CD8-positive, alpha-beta memory T cell (primary cell): ENCODE results near the gene PNLIPRP1. TPM values are rescaled to one million over a fixed set of nuclear protein-coding genes. Genes with fewer than 3 reads are reported as not detected.

Experiments used
- CTCF ChIA-PET: fragments of 350-600 bp; sonication (Branson Sonifier 250); formaldehyde crosslinking; loops from one replicate; lab custom pipeline; 2021; ENCODE audit warnings: antibody characterized with exemption; lab: Charles Lee
- POLR2A ChIA-PET: fragments of 350-600 bp; sonication (Branson Sonifier 250); formaldehyde crosslinking; loops from one replicate; lab custom pipeline; 2021; ENCODE audit warnings: antibody characterized with exemption; lab: Charles Lee
- DNase-seq, 5 donors: peaks; one replicate each; pipeline versions ENCODE4 v3.0.0 to v3.0.0-alpha.2; 2020 to 2022; ENCODE audit warnings: mixed read lengths in 1 of 5
- H3K27ac ChIP-seq: one replicate; pipeline ENCODE4 v1.7.0; 2013; ENCODE audit warnings: low read depth, mild to moderate bottlenecking, low read length, moderate library complexity
- H3K27me3 ChIP-seq: 2 replicates; pipeline ENCODE4 v1.7.0; 2013; ENCODE audit warnings: low read length, mild to moderate bottlenecking; ENCODE audit not compliant: insufficient read depth, poor library complexity, severe bottlenecking
- H3K36me3 ChIP-seq: 2 replicates; pipeline ENCODE4 v1.7.0; 2013; ENCODE audit warnings: mild to moderate bottlenecking, low read length, moderate library complexity; ENCODE audit not compliant: insufficient read depth
- H3K4me1 ChIP-seq: 2 replicates; pipeline ENCODE4 v1.7.0; 2013; ENCODE audit warnings: mild to moderate bottlenecking, low read length, moderate library complexity; ENCODE audit not compliant: insufficient read depth
- H3K4me3 ChIP-seq: 2 replicates; pipeline ENCODE4 v1.7.0; 2013; ENCODE audit warnings: mild to moderate bottlenecking, low read length
- H3K9me3 ChIP-seq: 2 replicates; pipeline ENCODE4 v1.7.0; 2013; ENCODE audit warnings: mild to moderate bottlenecking, low read length
- H3K27ac Mint-ChIP-seq, 8 donors: one replicate each; pipeline ENCODE4 v1.8.0; 2020 to 2021; ENCODE audit warnings: mixed read lengths in 8 of 8, mild to moderate bottlenecking in 6 of 8, inconsistent platforms in 3 of 8, moderate library complexity in 3 of 8
- H3K27me3 Mint-ChIP-seq, 2 donors: one replicate each; pipeline ENCODE4 v1.8.0; 2020 to 2021; ENCODE audit warnings: mixed read lengths in 2 of 2, mild to moderate bottlenecking in 1 of 2, moderate library complexity in 1 of 2
- H3K36me3 Mint-ChIP-seq, 3 donors: one replicate each; pipeline ENCODE4 v1.8.0; 2020 to 2021; ENCODE audit warnings: mixed read lengths in 3 of 3, inconsistent platforms in 1 of 3, mild to moderate bottlenecking in 1 of 3
- H3K4me1 Mint-ChIP-seq, 3 donors: one replicate each; pipeline ENCODE4 v1.8.0; 2020 to 2021; ENCODE audit warnings: mixed read lengths in 3 of 3, inconsistent platforms in 1 of 3, mild to moderate bottlenecking in 1 of 3
- H3K4me3 Mint-ChIP-seq, 7 donors: one replicate each; pipeline ENCODE4 v1.8.0; 2020 to 2021; ENCODE audit warnings: mixed read lengths in 7 of 7, mild to moderate bottlenecking in 6 of 7, moderate library complexity in 4 of 7, inconsistent platforms in 2 of 7
- H3K9me3 Mint-ChIP-seq, 5 donors: one replicate each; pipeline ENCODE4 v1.8.0; 2020 to 2022; ENCODE audit warnings: mixed read lengths in 5 of 5, mild to moderate bottlenecking in 3 of 5, moderate library complexity in 2 of 5, inconsistent platforms in 1 of 5
- polyA plus RNA-seq: library from polyadenylated mRNA; unstranded; fragments of 300-500 nt; fragmentation: Illumina TruSeq; gene quantifications from one replicate; pipeline ENCODE4 v1.2.3, GENCODE V29; 2021
- total RNA-seq, 2 experiments: library from RNA; stranded (reverse); gene quantifications; one replicate each; pipeline ENCODE4 v1.2.3, GENCODE V29; 2021

PNLIPRP1 gene
- total and polyA plus RNA-seq, 3 experiments from 2014 or later, result not detected

- CTCF ChIA-PET, result no interaction called here
- no peak overlapping the region for H3K4me3 Mint-ChIP-seq
- peaks cover 3 to 7% of the 10 kb centered on the region in 2 donors for H3K27me3 Mint-ChIP-seq
These were observed 16.6 kb downstream of the PNLIPRP1 start for GRCh38 chr10:116607336-116607735.

GRCh38 chr10:116608686-116609594 is 18.2 kb downstream of the PNLIPRP1 start:
- Mint-ChIP-seq H3K27me3 (peaks cover 3 to 8% of the 10 kb centered on the region in 2 donors), H3K36me3 (no peaks in the 10 kb centered on the region), H3K4me3 (no peak overlapping the region), H3K4me1 (no peaks in the 10 kb centered on the region), H3K27ac (no peak overlapping the region), H3K9me3 (peaks cover 0 to 5% (median 2%) of the 10 kb centered on the region in 5 donors)
- Histone ChIP-seq H3K9me3 (no peaks in the 10 kb centered on the region), H3K4me1 (no peaks in the 10 kb centered on the region), H3K27me3 (no peaks in the 10 kb centered on the region), H3K27ac (no peak overlapping the region), H3K36me3 (no peaks in the 10 kb centered on the region), H3K4me3 (no peak overlapping the region)
- ChIA-PET POLR2A (no interaction called here), CTCF (no interaction called here)
- no peak for DNase-seq

More at GRCh38 chr10:116607336-116607735, 16.6 kb downstream of the PNLIPRP1 start:
- no peaks in the 10 kb centered on the region for H3K9me3 ChIP-seq
- H3K36me3 Mint-ChIP-seq, result no peaks in the 10 kb centered on the region
- H3K27ac ChIP-seq, result no peak overlapping the region
- H3K27ac Mint-ChIP-seq, result no peak overlapping the region
- no peaks in the 10 kb centered on the region for H3K36me3 ChIP-seq
- H3K4me1 ChIP-seq, result no peaks in the 10 kb centered on the region
- H3K4me3 ChIP-seq, result no peak overlapping the region
- DNase-seq, result no peak
- no peaks in the 10 kb centered on the region for H3K4me1 Mint-ChIP-seq
- POLR2A ChIA-PET, result no interaction called here
- H3K27me3 ChIP-seq, result no peaks in the 10 kb centered on the region
- peaks cover 0 to 5% (median 2%) of the 10 kb centered on the region in 5 donors for H3K9me3 Mint-ChIP-seq

GRCh38 chr10:116610443-116611152 is 19.8 kb downstream of the PNLIPRP1 start:
- no peak overlapping the region for H3K4me3 ChIP-seq
- ChIA-PET POLR2A (no interaction called here), CTCF (no interaction called here)
- no peaks in the 10 kb centered on the region for H3K4me1 Mint-ChIP-seq
- H3K9me3 Mint-ChIP-seq, result peaks cover 0 to 5% (median 2%) of the 10 kb centered on the region in 5 donors
- peaks cover 3 to 8% of the 10 kb centered on the region in 2 donors for H3K27me3 Mint-ChIP-seq
- DNase-seq, result no peak
- H3K27ac Mint-ChIP-seq, result peak overlapping the region in 1 of 8 donors; percentile 69
- H3K27me3 ChIP-seq, result no peaks in the 10 kb centered on the region
- no peaks in the 10 kb centered on the region for H3K36me3 ChIP-seq
- no peaks in the 10 kb centered on the region for H3K4me1 ChIP-seq
- H3K4me3 Mint-ChIP-seq, result no peak overlapping the region
- no peaks in the 10 kb centered on the region for H3K36me3 Mint-ChIP-seq
- no peak overlapping the region for H3K27ac ChIP-seq
- no peaks in the 10 kb centered on the region for H3K9me3 ChIP-seq

- no peak for DNase-seq
- Histone ChIP-seq H3K9me3 (no peaks in the 10 kb centered on the region), H3K36me3 (no peaks in the 10 kb centered on the region), H3K27me3 (no peaks in the 10 kb centered on the region), H3K27ac (no peak overlapping the region), H3K4me3 (no peak overlapping the region), H3K4me1 (no peaks in the 10 kb centered on the region)
- Mint-ChIP-seq H3K4me1 (no peaks in the 10 kb centered on the region), H3K4me3 (no peak overlapping the region), H3K27me3 (peaks cover 3 to 8% of the 10 kb centered on the region in 2 donors), H3K27ac (no peak overlapping the region), H3K36me3 (no peaks in the 10 kb centered on the region), H3K9me3 (peaks cover 0 to 6% (median 2%) of the 10 kb centered on the region in 5 donors)
- POLR2A ChIA-PET, result no interaction called here
- CTCF ChIA-PET, result no interaction called here
These were observed 20.4 kb downstream of the PNLIPRP1 start for GRCh38 chr10:116611153-116611545.

- Histone ChIP-seq H3K27me3 (no peaks in the 10 kb centered on the region), H3K27ac (no peak overlapping the region), H3K4me1 (no peaks in the 10 kb centered on the region), H3K9me3 (no peaks in the 10 kb centered on the region), H3K4me3 (no peak overlapping the region), H3K36me3 (no peaks in the 10 kb centered on the region)
- no peaks in the 10 kb centered on the region for H3K36me3 Mint-ChIP-seq
- peaks cover 0 to 4% (median 2%) of the 10 kb centered on the region in 5 donors for H3K9me3 Mint-ChIP-seq
- H3K27me3 Mint-ChIP-seq, result peaks cover 3 to 7% of the 10 kb centered on the region in 2 donors
- no peak overlapping the region for H3K4me3 Mint-ChIP-seq
- no peak for DNase-seq
- ChIA-PET POLR2A (no interaction called here), CTCF (no interaction called here)
- no peaks in the 10 kb centered on the region for H3K4me1 Mint-ChIP-seq
- H3K27ac Mint-ChIP-seq, result no peak overlapping the region
These were observed 21.5 kb downstream of the PNLIPRP1 start for GRCh38 chr10:116612107-116612769.

GRCh38 chr10:116613471-116613870 is 22.7 kb downstream of the PNLIPRP1 start:
- DNase-seq, result no peak
- no peak overlapping the region for H3K4me3 Mint-ChIP-seq
- ChIA-PET CTCF (no interaction called here), POLR2A (no interaction called here)
- no peaks in the 10 kb centered on the region for H3K4me1 ChIP-seq
- H3K36me3 Mint-ChIP-seq, result no peaks in the 10 kb centered on the region
- H3K4me1 Mint-ChIP-seq, result no peaks in the 10 kb centered on the region
- H3K27me3 Mint-ChIP-seq, result peaks cover 3 to 6% of the 10 kb centered on the region in 2 donors
- no peaks in the 10 kb centered on the region for H3K36me3 ChIP-seq
- no peaks in the 10 kb centered on the region for H3K9me3 ChIP-seq
- peaks cover 0 to 2% (median 1%) of the 10 kb centered on the region in 5 donors for H3K9me3 Mint-ChIP-seq
- H3K27ac ChIP-seq, result no peak overlapping the region
- no peak overlapping the region for H3K4me3 ChIP-seq
- no peaks in the 10 kb centered on the region for H3K27me3 ChIP-seq
- no peak overlapping the region for H3K27ac Mint-ChIP-seq

GRCh38 chr10:116614796-116615195 is 24.0 kb downstream of the PNLIPRP1 start:
- POLR2A ChIA-PET, result no interaction called here
- CTCF ChIA-PET, result no interaction called here

More at GRCh38 chr10:116614796-116615195, 24.0 kb downstream of the PNLIPRP1 start:
- no peak overlapping the region for H3K4me3 Mint-ChIP-seq
- H3K9me3 Mint-ChIP-seq, result peaks cover 0 to 2% (median 0%) of the 10 kb centered on the region in 5 donors
- no peak overlapping the region for H3K27ac Mint-ChIP-seq
- H3K27me3 Mint-ChIP-seq, result peaks cover 0 to 4% of the 10 kb centered on the region in 2 donors
- no peak for DNase-seq
- Histone ChIP-seq H3K27ac (no peak overlapping the region), H3K36me3 (no peaks in the 10 kb centered on the region), H3K4me3 (no peak overlapping the region), H3K4me1 (no peaks in the 10 kb centered on the region), H3K27me3 (no peaks in the 10 kb centered on the region), H3K9me3 (no peaks in the 10 kb centered on the region)
- H3K36me3 Mint-ChIP-seq, result no peaks in the 10 kb centered on the region
- no peaks in the 10 kb centered on the region for H3K4me1 Mint-ChIP-seq
